ENCODE measurements around the gene APBB1IP.

- TF ChIP-seq CTCF (IDR thresholded peaks at IDR 0.05), result no peak
- no peak for TF ChIP-seq MYC (IDR thresholded peaks at IDR 0.05; ENCODE audit: borderline replicate concordance, low read length)
- no peak for TF ChIP-seq CHD4 (IDR thresholded peaks at IDR 0.05; ENCODE audit: borderline replicate concordance)
- no peak for TF ChIP-seq TP53 (CRISPR knock-in tag; IDR thresholded peaks at IDR 0.05)
- no peak for TF ChIP-seq POLR2AphosphoS2 (conservative IDR thresholded peaks at IDR 0.05; ENCODE audit: low read length)
- no peak for TF ChIP-seq RAD21 (conservative IDR thresholded peaks at IDR 0.05 in 1 of 2, IDR thresholded peaks at IDR 0.05 in 1 of 2)
- TF ChIP-seq RNF2 (IDR thresholded peaks at IDR 0.05; ENCODE audit: borderline replicate concordance, low read depth), result no peak
- TF ChIP-seq REST (IDR thresholded peaks at IDR 0.05), result no peak
- no peak for TF ChIP-seq JUN (IDR thresholded peaks at IDR 0.05)
- TF ChIP-seq SREBF2 (IDR thresholded peaks at IDR 0.05), result no peak
- TF ChIP-seq POLR2A (IDR thresholded peaks at IDR 0.05; ENCODE audit: low read length), result no peak
These were observed 18.9 kb downstream of the APBB1IP start for GRCh38 chr10:26457088-26457487.

Data from A549 (cell line).